Upper lobe of left lung (tissue), 6 donors: ENCODE data around the gene PTPRN2. TPM values are rescaled to one million over a fixed set of nuclear protein-coding genes. Genes with fewer than 3 reads are reported as not detected.

ENCODE experiments used
- ATAC-seq, 2 donors: fragments of 200-7000 bp; cut with Tn5 transposase; one replicate each; pipeline ENCODE4 v1.9.1; 2022; ENCODE audit warnings: mild to moderate bottlenecking in 2 of 2, moderate library complexity in 2 of 2; ENCODE audit not compliant: low FRiP score in 2 of 2
- DNase-seq, 2 donors: peaks; one replicate each; pipeline ENCODE4 v3.0.0-alpha.2; 2019 to 2020
- H3K27ac ChIP-seq, 4 donors: fragments of 200-600 bp; sonication (generic); one replicate each; pipeline ENCODE4 v1.5.1; 2016 to 2019
- H3K27me3 ChIP-seq, 4 donors: fragments of 200-600 bp; sonication (generic); one replicate each; pipeline ENCODE4 v1.5.1; 2017 to 2019
- H3K36me3 ChIP-seq, 4 donors: fragments of 200-600 bp; sonication (generic); one replicate each; pipeline ENCODE4 v1.5.1; 2016 to 2019
- H3K4me1 ChIP-seq, 4 donors: fragments of 200-600 bp; sonication (generic); one replicate each; pipeline ENCODE4 v1.5.1; 2018 to 2019
- H3K4me3 ChIP-seq, 4 donors: fragments of 200-600 bp; sonication (generic); one replicate each; pipeline ENCODE4 v1.5.1; 2017 to 2019; ENCODE audit warnings: mild to moderate bottlenecking in 2 of 4, moderate library complexity in 1 of 4
- H3K9me3 ChIP-seq, 4 donors: fragments of 200-600 bp; sonication (generic); one replicate each; pipeline ENCODE4 v1.5.1; 2018 to 2019
- CTCF ChIP-seq, 6 experiments: fragments of 450-650 bp in 4 of 6; fragments of 200-600 bp in 2 of 6; sonication (generic) in 2 of 6; IDR thresholded peaks; one replicate each; pipeline ENCODE4 v1.5.1; 2016 to 2019; ENCODE audit warnings: antibody characterized with exemption in 6 of 6
- EP300 ChIP-seq, 4 donors: sonication (generic); formaldehyde crosslinking; IDR thresholded peaks; one replicate each; pipeline ENCODE4 v1.5.1; 2017; ENCODE audit warnings: antibody characterized with exemption in 4 of 4, control low read depth in 2 of 4
- POLR2A ChIP-seq, 4 donors: fragments of 450-650 bp; IDR thresholded peaks; one replicate each; pipeline ENCODE4 v1.5.1; 2016 to 2017; ENCODE audit warnings: antibody characterized with exemption in 4 of 4, mild to moderate bottlenecking in 2 of 4
- POLR2AphosphoS5 ChIP-seq, 2 donors: sonication (generic); formaldehyde crosslinking; IDR thresholded peaks; one replicate each; pipeline ENCODE4 v1.5.1; 2017; ENCODE audit warnings: antibody characterized with exemption in 2 of 2
- WGBS, 2 donors: methylation state at CpG; one replicate each; pipeline ENCODE4 v1.1.5; 2017 to 2018; 5-methylcytosine and 5-hydroxymethylcytosine counted together
- total RNA-seq, 6 donors: library from RNA; depleted of rRNA in 4 of 6; stranded (reverse); fragments of >200 nt in 4 of 6; gene quantifications; one replicate each; pipeline versions ENCODE4 v1.1.0 to v1.2.1, GENCODE V29; 2016 to 2021
- donor health status: DM: no; HTN: no; CAD: no; lungs with moderate emphysema.
- donor health status: DM: no; HTN: yes; CAD: no; lungs with severe emphysema.

PTPRN2 gene
- total RNA-seq, 6 donors from 2014 or later: 3.3 to 7.9 (median 5.2) TPM

DNA sequence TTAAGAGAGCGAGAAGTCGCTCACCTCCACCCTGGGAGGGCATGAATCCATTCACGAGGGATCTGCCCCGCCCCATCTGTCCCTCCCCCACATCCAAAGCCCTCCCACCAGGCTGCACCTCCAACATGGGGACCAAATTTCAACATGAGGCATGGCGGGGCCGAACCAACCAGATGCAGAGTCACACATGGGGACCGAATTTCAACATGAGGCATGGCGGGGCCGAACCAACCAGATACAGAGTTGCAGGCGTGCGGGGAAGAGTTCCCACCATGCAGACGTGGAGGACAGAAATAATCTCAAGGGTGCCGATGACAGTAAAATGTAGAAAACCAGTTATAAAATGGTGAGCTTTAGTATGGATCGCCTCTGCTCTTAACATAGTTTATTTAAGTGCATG, 686.5 kb downstream of the PTPRN2 start:
- DNase-seq (no peak), ATAC-seq (no peak)
- Histone ChIP-seq H3K36me3 (no peaks in the 10 kb centered on the region), H3K27ac (no peak overlapping the region), H3K4me1 (peaks cover 0 to 5% (median 0%) of the 10 kb centered on the region in 4 donors), H3K9me3 (no peaks in the 10 kb centered on the region), H3K4me3 (no peak overlapping the region), H3K27me3 (no peaks in the 10 kb centered on the region)
- 88 to 89% methylated on average over 12 to 14 of the region's 14 CpGs for WGBS, 2 donors
- TF ChIP-seq POLR2AphosphoS5 (IDR thresholded peaks at IDR 0.05) (no peak), CTCF (IDR thresholded peaks at IDR 0.05) (no peak), EP300 (IDR thresholded peaks at IDR 0.05) (no peak), POLR2A (IDR thresholded peaks at IDR 0.05) (no peak)

GRCh38 chr7:157900556-157900955, 687.1 kb downstream of the PTPRN2 start:
- Histone ChIP-seq H3K9me3 (no peaks in the 10 kb centered on the region), H3K27me3 (no peaks in the 10 kb centered on the region), H3K4me1 (peaks cover 0 to under 1% (median 0%) of the 10 kb centered on the region in 4 donors), H3K27ac (no peak overlapping the region), H3K36me3 (no peaks in the 10 kb centered on the region), H3K4me3 (no peak overlapping the region)
- ATAC-seq (no peak), DNase-seq (no peak)
- TF ChIP-seq CTCF (IDR thresholded peaks at IDR 0.05) (no peak), POLR2A (IDR thresholded peaks at IDR 0.05) (no peak), EP300 (IDR thresholded peaks at IDR 0.05) (no peak), POLR2AphosphoS5 (IDR thresholded peaks at IDR 0.05) (no peak)
- WGBS, 2 donors: 82 to 89% methylated on average over 4 of the region's 4 CpGs

GRCh38 chr7:157900011-157900410, 687.6 kb downstream of the PTPRN2 start:
- ATAC-seq: no peak
- Histone ChIP-seq H3K4me1 (no peaks in the 10 kb centered on the region), H3K36me3 (no peaks in the 10 kb centered on the region), H3K4me3 (no peak overlapping the region), H3K27me3 (no peaks in the 10 kb centered on the region), H3K27ac (no peak overlapping the region), H3K9me3 (no peaks in the 10 kb centered on the region)
- 70 to 72% methylated on average over 11 of the region's 11 CpGs for WGBS, 2 donors
- no peak for TF ChIP-seq EP300 (IDR thresholded peaks at IDR 0.05)
- TF ChIP-seq POLR2A (IDR thresholded peaks at IDR 0.05): no peak
- no peak for TF ChIP-seq CTCF (IDR thresholded peaks at IDR 0.05)
- no peak for TF ChIP-seq POLR2AphosphoS5 (IDR thresholded peaks at IDR 0.05)
- no peak for DNase-seq

GRCh38 chr7:157898802-157899505, 688.7 kb downstream of the PTPRN2 start:
- Histone ChIP-seq H3K4me3 (no peak overlapping the region), H3K27me3 (no peaks in the 10 kb centered on the region), H3K4me1 (no peaks in the 10 kb centered on the region), H3K27ac (no peak overlapping the region), H3K36me3 (no peaks in the 10 kb centered on the region), H3K9me3 (no peaks in the 10 kb centered on the region)
- 73 to 74% methylated on average over 17 of the region's 17 CpGs for WGBS, 2 donors
- TF ChIP-seq POLR2A (IDR thresholded peaks at IDR 0.05) (no peak), POLR2AphosphoS5 (IDR thresholded peaks at IDR 0.05) (no peak), CTCF (IDR thresholded peaks at IDR 0.05) (no peak), EP300 (IDR thresholded peaks at IDR 0.05) (no peak)
- no peak for DNase-seq
- no peak for ATAC-seq

- ATAC-seq: no peak
- WGBS, 2 donors: 82 to 85% methylated on average over 11 of the region's 11 CpGs
- Histone ChIP-seq H3K27me3 (no peaks in the 10 kb centered on the region), H3K4me1 (no peaks in the 10 kb centered on the region), H3K36me3 (no peaks in the 10 kb centered on the region), H3K9me3 (no peaks in the 10 kb centered on the region), H3K4me3 (no peak overlapping the region), H3K27ac (no peak overlapping the region)
- no peak for TF ChIP-seq EP300 (IDR thresholded peaks at IDR 0.05)
- no peak for TF ChIP-seq CTCF (IDR thresholded peaks at IDR 0.05)
- no peak for TF ChIP-seq POLR2A (IDR thresholded peaks at IDR 0.05)
- TF ChIP-seq POLR2AphosphoS5 (IDR thresholded peaks at IDR 0.05): no peak
- no peak for DNase-seq
Measured at GRCh38 chr7:157898261-157898660, 689.4 kb downstream of the PTPRN2 start.
